T-helper 9 cell (primary cell): Measurements from ENCODE around the gene PANX3.
"Not testable (repeated sequence)": the region's sequence is repeated elsewhere in the genome, so short reads cannot be mapped to it uniquely, and the experiment has no call there.

ENCODE experiments used
- DNase-seq: peaks from one replicate; pipeline ENCODE4 v3.0.0-alpha.2; 2020
- total RNA-seq, 2 donors: gene quantifications; one replicate each; lab custom pipeline; 2026; lab: John Stamatoyannopoulos, UW

Gene PANX3
- 0 reads per million in 2 donors for total RNA-seq

- DNase-seq = no peak
Observed at GRCh38 chr11:124611064-124611463, at the start of gene PANX3. Gene PANX3, plus strand, starts transcription at chr11:124611428. Its CDS starts 129 bp downstream, at chr11:124611557.

- DNase-seq = no peak
Observed at GRCh38 chr11:124569697-124570096, 41.5 kb upstream of the PANX3 start, which contains the start of gene OR8A1. Gene OR8A1, plus strand, starts transcription at chr11:124569997. Its CDS starts 123 bp downstream, at chr11:124570120.

GRCh38 chr11:124570160-124570559, 41.1 kb upstream of the PANX3 start:
- no peak for DNase-seq

GRCh38 chr11:124577716-124578427, 33.4 kb upstream of the PANX3 start:
- no peak for DNase-seq

GRCh38 chr11:124578761-124579160, 32.5 kb upstream of the PANX3 start:
- no peak for DNase-seq

GRCh38 chr11:124581817-124582216, 29.4 kb upstream of the PANX3 start:
- DNase-seq = no peak

- no peak for DNase-seq
Observed at GRCh38 chr11:124582565-124582964, 28.7 kb upstream of the PANX3 start.

- no peak for DNase-seq
Observed at GRCh38 chr11:124583781-124584180, 27.4 kb upstream of the PANX3 start.

GRCh38 chr11:124584681-124585372, 26.4 kb upstream of the PANX3 start:
- DNase-seq = no peak

- DNase-seq = no peak
Observed at GRCh38 chr11:124586238-124586860, 24.9 kb upstream of the PANX3 start.

- no peak for DNase-seq
Observed at GRCh38 chr11:124591430-124591829, 19.8 kb upstream of the PANX3 start.

GRCh38 chr11:124592627-124593026, 18.6 kb upstream of the PANX3 start:
- DNase-seq = no peak

GRCh38 chr11:124595302-124595701, 15.9 kb upstream of the PANX3 start:
- no peak for DNase-seq

- DNase-seq = no peak
Observed at GRCh38 chr11:124597626-124598025, 13.6 kb upstream of the PANX3 start.

GRCh38 chr11:124600621-124601320, 10.5 kb upstream of the PANX3 start:
- DNase-seq = no peak

- no peak for DNase-seq
Observed at GRCh38 chr11:124602193-124602592, 9.0 kb upstream of the PANX3 start.

GRCh38 chr11:124602723-124603122, 8.5 kb upstream of the PANX3 start:
- DNase-seq = not testable (repeated sequence)

GRCh38 chr11:124605719-124606118, 5.5 kb upstream of the PANX3 start:
- no peak for DNase-seq

- DNase-seq = no peak
Observed at GRCh38 chr11:124608147-124608546, 3.1 kb upstream of the PANX3 start.

- DNase-seq = no peak
Observed at GRCh38 chr11:124610295-124610694, 933 bp upstream of the PANX3 start.

GRCh38 chr11:124612045-124612444, 817 bp downstream of the PANX3 start:
- no peak for DNase-seq

- DNase-seq = no peak
Observed at GRCh38 chr11:124612567-124613246, 1.5 kb downstream of the PANX3 start.
